HG02798 (cell line): Measurements from ENCODE around the gene SERPINA6.
"Not testable (repeated sequence)": the region's sequence is repeated elsewhere in the genome, so short reads cannot be mapped to it uniquely, and the experiment has no call there.

ENCODE experiments used
- ATAC-seq: cut with Tn5 transposase; IDR thresholded peaks from one replicate; pipeline ENCODE4 v1.9.1; 2021; ENCODE audit warnings: mild to moderate bottlenecking; ENCODE audit not compliant: unreplicated experiment, poor library complexity

Gene SERPINA6

GRCh38 chr14:94354638-94355185 is 31.6 kb upstream of the SERPINA6 start:
- ATAC-seq = no peak

- not testable (repeated sequence) for ATAC-seq
Observed at GRCh38 chr14:94354190-94354589, 31.1 kb upstream of the SERPINA6 start.

DNA sequence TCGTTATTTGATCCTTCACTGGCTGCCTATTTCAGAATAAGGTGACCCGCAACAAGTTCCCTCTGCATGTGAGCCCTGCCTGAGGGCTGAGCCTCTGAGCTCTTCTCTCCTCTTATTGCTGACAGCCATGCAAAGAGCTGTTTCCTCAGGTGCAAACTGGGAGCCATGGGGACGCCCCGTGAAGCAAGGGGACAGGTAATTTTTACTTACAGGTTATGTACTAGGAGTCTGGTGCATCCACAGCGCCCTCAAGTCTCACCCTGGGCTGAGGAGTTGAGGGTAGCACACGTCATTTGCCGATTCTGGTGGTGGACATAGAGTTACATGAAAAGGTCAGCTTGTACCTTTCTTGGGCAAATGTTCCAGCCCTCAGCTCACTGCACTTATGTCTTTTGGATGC is 26.1 kb upstream of the SERPINA6 start:
- no peak for ATAC-seq

GRCh38 chr14:94348836-94349235 is 25.7 kb upstream of the SERPINA6 start:
- ATAC-seq = no peak

- ATAC-seq = peak; percentile 14
Observed at GRCh38 chr14:94346841-94347240, 23.7 kb upstream of the SERPINA6 start.

DNA sequence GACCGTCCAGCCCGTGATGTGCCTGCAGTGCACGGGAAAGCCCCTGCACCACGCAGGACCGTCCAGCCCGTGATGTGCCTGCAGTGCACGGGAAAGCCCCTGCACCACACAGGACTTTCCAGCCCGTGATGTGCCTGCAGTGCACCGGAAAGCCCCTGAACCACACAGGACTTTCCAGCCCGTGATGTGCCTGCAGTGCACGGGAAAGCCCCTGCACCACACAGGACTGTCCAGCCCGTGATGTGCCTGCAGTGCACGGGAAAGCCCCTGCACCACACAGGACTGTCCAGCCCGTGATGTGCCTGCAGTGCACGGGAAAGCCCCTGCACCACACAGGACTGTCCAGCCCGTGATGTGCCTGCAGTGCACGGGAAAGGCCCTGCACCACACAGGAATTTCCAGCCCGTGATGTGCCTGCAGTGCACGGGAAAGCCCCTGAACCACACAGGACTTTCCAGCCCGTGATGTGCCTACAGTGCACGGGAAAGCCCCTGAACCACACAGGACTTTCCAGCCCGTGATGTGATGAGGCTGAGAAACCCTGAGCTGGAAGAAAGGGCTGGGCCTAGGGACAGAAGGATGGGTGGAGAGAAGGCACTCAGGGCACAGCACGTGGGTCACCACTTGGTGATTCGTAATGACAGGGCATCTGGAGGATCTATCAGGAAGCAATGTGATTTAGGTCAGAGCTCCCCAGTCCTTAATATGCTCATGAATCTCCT is 23.1 kb upstream of the SERPINA6 start:
- ATAC-seq = peak; percentile 75

- ATAC-seq = no peak
Observed at GRCh38 chr14:94345344-94346064, 22.4 kb upstream of the SERPINA6 start.

GRCh38 chr14:94344389-94344788 is 21.3 kb upstream of the SERPINA6 start:
- no peak for ATAC-seq

DNA sequence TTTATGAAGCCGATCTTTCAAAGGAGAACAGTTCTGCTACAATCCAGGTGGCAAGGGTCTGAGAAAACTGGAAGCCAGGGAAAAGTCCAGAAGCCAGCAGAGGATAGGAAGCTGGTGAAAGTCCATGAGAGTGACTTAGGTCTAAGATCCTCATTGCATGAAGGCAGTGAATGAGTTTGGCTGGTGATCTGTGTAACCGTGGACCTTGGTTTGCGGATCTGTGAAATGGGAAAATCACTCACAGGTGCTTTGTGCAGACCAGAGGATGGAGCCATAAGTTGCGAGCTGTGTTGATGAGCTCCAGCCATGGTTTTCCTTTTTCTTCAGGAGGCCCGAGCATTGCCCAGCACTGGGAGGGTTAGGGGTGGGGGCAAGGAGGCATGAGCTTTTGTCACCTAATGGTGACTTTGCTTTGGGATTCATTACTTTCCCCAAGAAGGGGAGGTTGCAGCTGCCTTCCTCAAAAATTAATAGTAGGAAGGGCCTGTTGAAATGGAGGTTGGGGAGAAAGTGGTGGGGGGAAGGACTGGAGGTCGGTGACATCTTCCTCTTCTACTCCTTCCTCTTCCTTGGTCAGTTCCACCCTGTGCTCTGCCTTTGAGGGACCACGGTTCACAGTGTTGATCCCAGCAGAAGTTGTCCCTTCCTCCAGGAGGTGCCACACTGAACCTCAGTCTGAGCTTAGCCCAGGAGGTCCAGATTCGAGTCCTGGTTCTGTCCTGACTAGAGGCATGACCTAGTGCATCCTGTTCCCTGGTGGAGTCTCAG is 20.3 kb upstream of the SERPINA6 start:
- ATAC-seq = no peak

DNA sequence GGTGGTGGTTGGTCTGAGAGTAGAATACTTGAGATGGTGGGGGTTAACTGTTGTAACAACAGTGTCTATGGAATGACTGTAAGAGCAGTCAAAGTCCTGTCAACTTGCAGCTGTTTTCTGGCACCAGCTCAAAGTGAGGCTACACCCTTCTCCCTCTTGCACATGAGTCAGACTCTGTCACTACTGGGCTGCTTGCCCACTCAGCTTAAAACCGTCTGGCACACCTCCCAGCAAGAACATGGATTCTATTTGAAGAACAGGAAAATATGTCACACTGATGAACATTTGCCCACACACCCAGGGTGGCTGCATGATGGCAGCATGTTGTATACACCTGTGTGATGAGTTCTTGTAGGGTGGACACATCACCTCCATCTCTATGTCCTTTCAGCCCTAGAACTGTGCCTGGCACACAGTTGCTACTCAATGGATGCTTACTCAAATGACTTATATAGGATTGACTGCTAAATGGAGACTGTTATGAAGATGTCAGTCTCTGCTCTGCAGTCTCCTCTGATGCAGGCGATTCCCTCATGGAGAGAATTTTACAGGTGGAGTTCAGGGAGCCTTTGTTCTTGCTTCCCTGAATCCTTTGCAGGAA is 19.3 kb upstream of the SERPINA6 start:
- ATAC-seq = no peak

GRCh38 chr14:94341656-94342333 is 18.7 kb upstream of the SERPINA6 start:
- no peak for ATAC-seq

DNA sequence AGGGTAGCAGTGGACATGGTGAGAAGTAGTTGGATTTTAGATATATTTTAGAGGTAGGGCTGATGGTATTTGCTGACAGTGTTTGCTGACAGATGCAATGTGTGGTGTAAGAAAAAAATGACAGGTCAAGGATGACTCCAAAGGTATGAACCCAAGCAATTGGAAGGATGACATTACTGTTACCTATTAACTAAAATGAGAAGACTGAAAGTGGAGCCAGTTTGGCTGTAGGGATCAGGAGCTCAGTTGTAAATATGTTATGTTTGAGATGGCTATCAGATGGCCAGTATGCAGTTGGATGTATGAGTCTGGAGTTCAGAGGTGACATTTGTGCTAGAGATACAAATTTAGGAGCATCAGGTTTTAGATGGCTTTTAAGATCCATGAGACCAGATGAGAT is 17.4 kb upstream of the SERPINA6 start:
- no peak for ATAC-seq

- no peak for ATAC-seq
Observed at GRCh38 chr14:94338023-94338422, 14.9 kb upstream of the SERPINA6 start.

DNA sequence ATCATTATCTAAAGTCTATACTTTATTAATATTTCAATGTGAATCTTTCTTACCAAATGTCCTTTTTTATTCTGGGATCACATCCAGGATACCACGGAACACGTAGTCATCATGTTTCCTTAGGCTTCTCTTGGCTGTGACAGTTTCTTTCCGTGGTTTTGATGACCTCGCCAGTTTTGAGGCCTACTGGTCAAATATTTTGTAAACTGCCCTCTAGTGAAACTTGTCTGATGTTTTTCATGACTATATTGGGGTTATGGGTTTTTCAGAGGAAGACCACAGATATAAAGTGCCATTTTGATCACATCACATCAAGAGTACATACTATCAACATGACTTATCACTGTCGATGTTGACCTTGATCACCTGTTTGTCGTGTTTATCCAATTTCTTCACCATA is 14.1 kb upstream of the SERPINA6 start:
- ATAC-seq = no peak

- ATAC-seq = no peak
Observed at GRCh38 chr14:94334872-94335271, 11.7 kb upstream of the SERPINA6 start.

- no peak for ATAC-seq
Observed at GRCh38 chr14:94332587-94332986, 9.5 kb upstream of the SERPINA6 start.

GRCh38 chr14:94332063-94332583 is 9.0 kb upstream of the SERPINA6 start:
- ATAC-seq = no peak

DNA sequence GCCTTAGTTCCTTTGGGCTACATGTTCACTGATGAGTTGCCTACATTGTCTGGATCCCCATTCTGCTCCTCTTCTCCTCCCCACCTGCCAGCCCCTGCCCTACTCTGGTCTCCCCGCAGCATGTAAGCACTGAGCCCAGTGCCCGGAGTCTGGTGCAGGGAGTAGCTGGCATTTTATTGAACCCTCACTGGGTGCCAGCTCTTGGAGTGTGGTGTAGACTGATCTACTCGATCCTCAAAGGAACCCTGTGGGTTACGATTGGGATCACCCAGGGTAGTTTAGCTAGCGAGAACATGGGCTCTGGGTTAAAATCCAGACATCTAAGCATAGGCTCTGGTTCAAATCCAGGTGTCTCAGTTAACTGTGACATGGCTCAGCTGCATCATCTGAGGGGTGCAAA is 8.3 kb upstream of the SERPINA6 start:
- no peak for ATAC-seq

DNA sequence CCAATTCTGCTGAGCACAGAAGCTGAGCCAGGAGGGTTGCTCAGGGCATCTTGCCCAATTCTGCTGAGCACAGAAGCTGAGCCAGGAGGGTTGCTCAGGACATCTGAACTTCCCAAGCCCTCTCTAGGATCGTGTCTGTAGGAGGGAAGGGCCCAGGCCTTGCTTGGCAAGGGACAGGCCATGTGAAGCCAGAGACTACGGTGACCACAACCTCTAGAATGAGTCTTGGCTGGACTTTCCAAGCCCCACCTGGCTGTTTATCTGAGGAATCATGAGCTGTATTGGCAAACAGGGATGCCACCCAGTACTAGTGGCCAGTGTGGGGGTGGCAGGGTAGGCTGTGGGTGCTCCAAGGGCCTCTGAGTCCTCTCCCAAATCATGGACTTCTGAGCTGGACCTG is 7.7 kb upstream of the SERPINA6 start:
- ATAC-seq = no peak

GRCh38 chr14:94330432-94330831 is 7.3 kb upstream of the SERPINA6 start:
- no peak for ATAC-seq
